ENCODE data around the gene PHF19.

PHF19 gene

GRCh38 chr9:120891884-120892747, 15.1 kb upstream of the PHF19 start:
- no peak for DNase-seq

GRCh38 chr9:120891245-120891883, 14.4 kb upstream of the PHF19 start:
- no peak for DNase-seq

DNA sequence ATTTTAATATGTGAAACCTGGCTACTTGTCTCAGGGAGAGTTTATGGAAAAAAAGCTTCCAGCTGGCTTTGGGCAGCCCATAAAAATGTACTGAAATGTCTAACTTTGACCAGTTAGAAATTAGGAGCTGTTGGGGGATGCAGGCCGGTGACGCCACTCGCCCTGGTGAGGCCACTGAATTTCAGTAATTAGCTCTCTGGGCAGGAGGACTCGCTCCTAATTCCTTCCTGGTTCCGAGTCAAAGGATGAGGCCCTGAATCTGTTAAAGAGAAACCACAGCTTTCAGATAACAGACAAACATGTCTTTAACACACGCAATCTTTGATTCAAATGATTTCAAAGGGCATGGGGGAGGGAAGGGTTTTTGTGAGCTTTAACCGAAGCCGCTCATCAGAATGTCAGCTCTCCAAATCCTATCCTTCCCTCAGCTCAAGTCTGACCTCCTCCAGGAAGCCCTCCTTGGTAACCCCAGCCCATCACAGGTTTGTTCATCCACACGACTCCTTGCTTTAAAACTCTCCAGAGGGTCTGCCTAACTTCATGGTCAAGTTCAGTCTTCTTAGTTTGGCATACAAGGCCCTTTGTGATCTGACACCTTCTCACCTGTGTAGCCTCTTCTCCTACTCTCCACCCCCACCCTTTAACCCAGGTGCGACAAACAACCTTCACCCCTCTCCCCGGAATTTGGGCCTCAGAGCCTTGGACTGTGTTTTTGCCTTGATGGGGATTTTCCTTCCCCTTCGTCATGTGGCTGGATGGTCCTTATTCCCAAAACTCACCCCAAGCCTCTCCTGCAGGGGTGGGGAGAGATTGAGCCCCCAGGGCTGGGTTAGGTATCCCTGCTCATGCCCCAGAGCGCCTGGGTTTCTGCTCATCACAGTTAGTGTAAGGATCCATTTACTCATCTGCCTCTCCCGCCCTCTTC, 13.6 kb upstream of the PHF19 start:
- no peak for DNase-seq

GRCh38 chr9:120889606-120890271, 12.8 kb upstream of the PHF19 start:
- no peak for DNase-seq

GRCh38 chr9:120888626-120889025, 11.6 kb upstream of the PHF19 start:
- DNase-seq: no peak

GRCh38 chr9:120886490-120886967, 9.5 kb upstream of the PHF19 start:
- no peak for DNase-seq

DNA sequence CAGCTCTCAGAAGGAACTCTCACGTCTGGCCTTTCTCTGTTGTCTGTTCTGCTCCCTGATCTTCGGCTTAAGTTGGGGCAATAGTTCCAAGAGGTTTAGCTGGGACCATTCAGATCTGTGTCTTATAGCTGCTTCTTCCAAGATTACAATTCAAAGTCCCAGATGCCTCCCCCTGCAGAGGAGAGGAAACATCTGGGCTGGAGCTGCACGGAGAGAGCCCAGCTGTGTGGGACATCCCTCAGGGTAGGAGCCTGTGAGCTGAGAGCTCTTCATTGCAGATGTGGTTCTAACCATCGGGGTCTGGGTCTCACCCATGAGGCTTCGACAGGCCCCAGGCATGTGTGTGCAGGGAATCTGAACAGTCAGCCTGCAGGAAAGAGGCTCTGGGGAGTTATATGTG, 9.0 kb upstream of the PHF19 start:
- no peak for DNase-seq

DNA sequence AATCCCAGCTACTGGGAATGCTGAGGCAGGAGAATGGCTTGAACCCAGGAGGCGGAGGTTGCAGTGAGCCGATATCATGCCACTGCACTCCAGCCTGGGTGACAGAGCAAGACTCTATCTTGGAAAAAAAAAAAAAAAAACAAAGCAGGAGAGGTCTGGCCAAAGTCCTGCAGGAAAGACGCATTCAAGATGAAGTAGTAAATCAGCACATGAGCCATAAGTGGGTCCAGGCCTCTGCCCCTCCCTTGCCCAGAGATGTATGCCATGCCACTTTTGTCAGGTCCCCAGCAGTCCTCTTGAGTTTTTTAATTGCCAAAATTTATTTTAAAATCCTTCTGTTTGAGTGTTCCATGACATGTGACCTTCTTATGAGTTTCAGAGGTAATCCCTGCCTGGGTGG, 8.5 kb upstream of the PHF19 start:
- no peak for DNase-seq

DNA sequence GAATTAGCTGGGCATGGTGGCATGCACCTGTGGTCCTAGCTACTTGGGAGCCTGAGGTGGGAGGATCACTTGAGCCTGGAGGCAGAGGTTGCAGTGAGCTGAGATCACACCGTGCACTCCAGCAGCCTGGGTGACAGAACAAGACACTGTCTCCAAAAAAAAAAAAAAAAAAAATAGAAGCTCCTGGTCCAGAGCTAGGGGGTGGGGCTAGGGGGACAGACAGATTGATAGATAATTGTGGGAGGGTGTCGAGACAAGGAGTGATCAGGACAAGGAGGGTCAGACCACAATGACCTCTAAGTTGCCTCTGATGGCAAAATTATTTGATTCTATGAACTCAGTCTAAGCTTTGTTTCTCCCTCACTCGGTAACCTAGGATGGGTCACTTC, 6.6 kb upstream of the PHF19 start:
- no peak for DNase-seq

DNA sequence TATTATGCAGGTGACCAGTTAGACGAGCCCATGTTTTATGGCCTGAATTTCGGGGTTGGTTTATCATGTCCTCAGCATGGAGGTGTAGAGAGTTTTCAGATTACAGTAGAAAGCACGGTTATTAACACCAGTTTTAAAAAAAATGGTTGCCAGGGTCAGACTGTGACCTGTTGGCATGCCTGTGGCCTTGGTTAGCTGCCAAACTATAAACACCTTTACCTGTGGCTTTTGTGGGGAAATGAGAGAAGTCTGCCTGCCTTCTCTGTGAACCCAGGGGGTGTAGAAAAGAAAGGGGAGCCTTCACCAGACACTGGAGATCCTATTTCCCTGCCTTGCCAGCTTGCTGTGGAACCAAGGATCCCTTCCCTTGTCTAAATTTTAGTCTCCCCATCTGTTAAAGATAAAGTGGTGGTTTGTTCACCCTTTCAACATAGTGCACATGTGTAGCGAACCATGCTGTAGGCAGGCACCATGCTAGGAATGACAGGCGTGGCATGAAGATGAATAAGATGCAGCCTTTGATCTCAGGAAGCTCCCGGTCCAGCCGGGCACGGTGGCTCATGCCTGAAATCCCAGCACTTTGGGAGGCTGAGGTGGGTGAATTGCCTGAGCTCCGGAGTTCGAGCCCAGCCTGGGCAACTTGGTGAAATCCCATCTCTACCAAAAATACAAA, 6.1 kb upstream of the PHF19 start:
- DNase-seq: no peak

DNA sequence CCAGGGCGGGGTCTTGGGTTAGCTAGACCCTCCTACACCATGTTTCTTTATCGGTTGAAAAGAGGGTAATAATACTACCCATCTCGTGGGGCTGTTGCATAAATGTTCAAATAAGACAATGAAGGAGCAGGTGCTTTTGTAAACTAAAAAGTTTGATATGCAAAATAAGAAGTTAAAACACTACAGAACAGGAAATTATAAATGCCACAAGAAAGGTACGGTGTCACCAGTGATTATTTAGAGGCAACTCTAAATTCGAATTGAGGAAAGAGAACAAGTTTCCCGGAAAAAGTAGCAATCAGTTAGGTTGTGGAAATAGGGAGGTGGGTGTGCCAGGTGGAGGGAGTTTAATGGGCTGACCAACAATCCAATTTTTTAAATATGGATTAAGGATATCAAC, 2.5 kb upstream of the PHF19 start:
- no peak for DNase-seq

DNA sequence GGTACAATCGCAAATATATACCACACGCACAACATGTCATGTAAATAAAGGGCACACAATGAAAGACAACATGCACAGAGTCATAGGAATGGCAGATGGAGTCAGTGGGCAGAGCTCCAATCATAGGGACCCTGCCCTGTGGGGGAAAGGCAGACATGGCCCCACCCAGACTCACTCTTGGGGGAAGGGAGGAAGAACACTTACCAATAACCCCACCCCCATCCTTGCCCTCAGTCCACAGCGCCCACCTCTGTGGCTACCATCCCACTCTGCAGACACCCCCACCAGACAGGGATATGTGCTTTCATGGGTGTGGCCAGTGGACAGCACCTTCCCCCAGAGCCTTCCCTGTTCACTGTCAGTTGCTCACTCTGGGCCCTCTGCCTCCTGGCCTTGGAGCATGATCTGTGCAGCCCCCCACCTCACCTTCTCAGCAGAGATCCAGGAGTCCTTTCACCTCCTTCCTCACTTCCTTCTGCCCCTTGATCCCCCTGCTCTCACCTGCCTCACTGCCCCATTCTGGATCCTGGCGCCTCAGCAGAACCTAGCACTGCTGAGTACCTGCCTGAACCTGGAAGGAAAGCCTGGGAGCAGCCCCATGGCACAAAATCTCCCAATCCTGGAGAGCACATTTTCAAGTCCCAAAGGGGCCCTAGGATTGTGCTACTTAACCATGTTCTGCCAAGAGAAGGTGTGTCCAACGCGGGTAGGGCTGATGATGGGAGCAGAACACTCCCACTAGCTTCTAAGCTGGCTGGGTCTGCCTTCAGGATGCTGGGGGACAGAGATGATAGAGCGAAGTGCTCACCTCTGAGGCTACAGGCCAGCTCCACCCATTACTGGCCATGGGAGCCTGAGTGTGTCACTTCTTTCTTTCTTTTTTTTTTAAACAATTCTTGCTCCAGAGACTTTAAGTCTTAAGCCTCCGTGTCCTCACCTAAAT, 1.5 kb upstream of the PHF19 start:
- DNase-seq: no peak

GRCh38 chr9:120877276-120878034, 467 bp upstream of the PHF19 start:
- DNase-seq: no peak

DNA sequence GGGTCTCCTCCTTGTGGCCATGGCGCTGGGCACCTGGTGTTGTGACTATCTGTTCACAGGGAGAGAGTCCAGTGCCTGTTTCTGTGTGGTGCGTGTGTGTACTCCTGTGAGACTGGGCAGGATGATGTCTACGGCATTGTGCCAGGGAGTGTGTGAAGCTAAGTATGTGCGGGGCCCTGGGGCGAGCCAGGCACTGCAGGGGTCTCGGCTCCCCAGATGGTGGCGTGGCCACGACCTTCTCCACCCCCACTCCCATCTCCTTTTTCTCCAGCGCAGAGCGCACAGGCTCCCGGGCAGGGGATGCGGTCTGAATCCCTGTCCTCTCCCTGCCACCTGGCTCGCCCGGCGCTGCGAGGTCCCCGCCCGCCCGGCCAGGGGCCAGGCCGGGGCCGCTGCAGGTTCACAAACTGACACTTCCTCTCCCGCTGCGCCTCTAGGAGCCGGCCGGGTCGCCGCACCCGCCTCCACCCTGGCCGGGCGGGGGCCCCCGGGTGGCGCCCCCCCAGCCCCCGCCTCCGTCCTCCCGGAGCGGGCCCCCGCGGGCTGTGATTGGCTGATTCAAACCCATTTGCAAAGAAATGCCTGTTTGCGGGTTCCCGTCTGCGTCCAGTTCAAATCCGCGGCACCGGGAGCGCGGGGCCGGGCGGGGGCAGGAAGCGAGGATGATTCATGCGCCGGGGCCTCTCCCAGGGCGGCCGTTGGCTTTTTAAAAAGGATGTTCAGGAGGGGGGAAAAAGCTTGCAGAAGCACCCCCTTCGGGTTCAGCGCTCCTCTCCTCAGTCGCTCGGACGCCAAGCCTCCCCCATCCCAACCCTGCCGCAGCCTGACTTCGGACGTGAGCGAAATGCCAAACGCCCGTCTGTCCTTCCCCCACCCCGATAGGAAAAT, 790 bp downstream of the PHF19 start:
- DNase-seq: peak; percentile 80

- DNase-seq: no peak
These were observed 1.4 kb downstream of the PHF19 start for GRCh38 chr9:120875643-120875953.

- no peak for DNase-seq
These were observed 1.8 kb downstream of the PHF19 start for GRCh38 chr9:120875195-120875565.

- DNase-seq: no peak
These were observed 2.5 kb downstream of the PHF19 start for GRCh38 chr9:120874226-120875194.

DNA sequence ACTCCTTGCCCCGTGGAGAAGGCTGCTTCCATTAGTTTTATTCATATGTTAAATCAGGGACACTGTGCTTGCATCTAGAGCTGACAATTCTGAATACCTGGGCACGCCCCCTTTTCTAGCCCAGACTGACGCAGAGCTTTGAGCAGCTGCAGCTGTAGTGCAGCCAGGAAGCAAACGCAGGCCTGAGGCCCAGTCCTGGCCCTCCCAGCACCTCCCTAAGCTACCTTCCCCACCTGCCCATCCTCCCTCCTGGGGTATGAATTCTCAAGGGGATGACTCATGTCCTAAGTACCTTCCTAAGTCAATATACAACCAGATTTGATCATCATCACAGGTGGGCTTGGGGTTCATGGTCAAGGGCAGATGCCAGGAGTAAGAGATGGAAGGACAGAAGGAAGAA, 3.5 kb downstream of the PHF19 start:
- DNase-seq: no peak
